Duodenal mucosa (tissue), 2 donors: ENCODE results near the gene MUSK.

Experiments
- H3K27ac ChIP-seq: one replicate; pipeline ENCODE4 v1.7.0; 2013; ENCODE audit warnings: low read depth, low read length
- H3K27me3 ChIP-seq, 2 donors: one replicate each; pipeline ENCODE4 v1.7.0; 2013; ENCODE audit warnings: low read length in 2 of 2, control low read depth in 1 of 2; ENCODE audit not compliant: insufficient read depth in 2 of 2, control insufficient read depth in 1 of 2
- H3K36me3 ChIP-seq, 2 donors: one replicate each; pipeline ENCODE4 v1.7.0; 2013; ENCODE audit warnings: low read length in 2 of 2, control low read depth in 1 of 2; ENCODE audit not compliant: insufficient read depth in 2 of 2, control insufficient read depth in 1 of 2
- H3K4me1 ChIP-seq, 2 donors: one replicate each; pipeline ENCODE4 v1.7.0; 2013; ENCODE audit warnings: low read length in 2 of 2, control low read depth in 1 of 2; ENCODE audit not compliant: insufficient read depth in 2 of 2, control insufficient read depth in 1 of 2
- H3K4me3 ChIP-seq, 2 donors: one replicate each; pipeline ENCODE4 v1.7.0; 2013; ENCODE audit warnings: low read length in 2 of 2, low read depth in 1 of 2
- H3K9ac ChIP-seq, 2 donors: one replicate each; pipeline ENCODE4 v1.7.0; 2013; ENCODE audit warnings: low read length in 2 of 2, low read depth in 1 of 2
- H3K9me3 ChIP-seq, 2 donors: one replicate each; pipeline ENCODE4 v1.7.0; 2013; ENCODE audit warnings: low read length in 2 of 2, control low read depth in 1 of 2; ENCODE audit not compliant: control insufficient read depth in 1 of 2

The MUSK gene

DNA sequence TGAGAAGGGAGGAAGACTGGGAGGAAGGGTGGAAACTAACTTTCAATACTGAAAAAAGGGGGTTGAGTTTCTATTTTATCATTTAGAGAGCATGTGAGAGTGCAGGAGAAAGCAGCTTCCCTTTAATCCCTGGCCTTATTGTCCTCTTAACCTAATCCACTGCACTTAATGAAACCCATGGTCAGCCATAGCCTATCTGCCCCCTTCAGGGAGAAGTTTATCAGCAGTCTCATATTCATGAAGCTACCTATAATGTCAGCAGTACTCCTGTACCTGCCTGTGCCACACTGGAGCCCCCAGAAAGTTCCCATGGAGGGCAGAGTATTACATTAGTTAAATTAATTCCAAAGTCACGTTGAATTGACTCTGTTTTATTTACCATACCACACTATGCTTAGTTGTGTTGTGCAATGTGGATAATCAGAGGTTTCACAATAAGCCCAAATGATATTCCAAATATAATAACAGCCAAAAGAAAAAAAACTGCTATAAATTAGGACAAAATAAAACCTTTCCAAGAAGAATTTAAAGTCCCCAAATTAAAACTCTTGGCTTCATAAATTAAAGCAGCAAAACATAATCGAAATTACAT, 62.9 kb downstream of the MUSK start:
- no peak overlapping the region for H3K9ac ChIP-seq
- no peak overlapping the region for H3K27ac ChIP-seq
- H3K36me3 ChIP-seq, result no peaks in the 10 kb centered on the region
- no peak overlapping the region for H3K4me3 ChIP-seq
- H3K27me3 ChIP-seq, result no peaks in the 10 kb centered on the region
- H3K4me1 ChIP-seq, result no peaks in the 10 kb centered on the region
- no peaks in the 10 kb centered on the region for H3K9me3 ChIP-seq

DNA sequence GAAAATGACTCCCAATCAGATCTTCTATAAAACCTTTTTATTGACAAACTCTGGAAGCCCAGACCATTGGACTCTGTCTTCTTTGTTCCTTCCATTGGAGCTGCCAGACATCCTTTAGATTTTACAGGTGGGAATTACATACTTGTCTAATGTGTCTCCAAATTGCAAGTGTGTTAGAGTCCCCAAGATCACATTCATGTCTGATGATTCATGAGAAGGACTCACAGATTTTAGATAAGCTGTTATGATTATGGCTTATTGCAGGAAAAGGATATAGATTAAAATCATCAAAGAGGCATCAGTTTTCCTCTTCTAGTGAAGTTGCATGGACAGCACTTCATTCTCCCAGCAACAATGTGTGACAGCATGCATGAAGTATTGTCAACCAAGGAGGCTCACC, 70.4 kb downstream of the MUSK start:
- H3K9ac ChIP-seq, result no peak overlapping the region
- H3K9me3 ChIP-seq, result no peaks in the 10 kb centered on the region
- H3K36me3 ChIP-seq, result no peaks in the 10 kb centered on the region
- H3K27me3 ChIP-seq, result no peaks in the 10 kb centered on the region
- no peak overlapping the region for H3K4me3 ChIP-seq
- H3K27ac ChIP-seq, result no peak overlapping the region
- H3K4me1 ChIP-seq, result peaks cover 0 to 4% of the 10 kb centered on the region in 2 donors

DNA sequence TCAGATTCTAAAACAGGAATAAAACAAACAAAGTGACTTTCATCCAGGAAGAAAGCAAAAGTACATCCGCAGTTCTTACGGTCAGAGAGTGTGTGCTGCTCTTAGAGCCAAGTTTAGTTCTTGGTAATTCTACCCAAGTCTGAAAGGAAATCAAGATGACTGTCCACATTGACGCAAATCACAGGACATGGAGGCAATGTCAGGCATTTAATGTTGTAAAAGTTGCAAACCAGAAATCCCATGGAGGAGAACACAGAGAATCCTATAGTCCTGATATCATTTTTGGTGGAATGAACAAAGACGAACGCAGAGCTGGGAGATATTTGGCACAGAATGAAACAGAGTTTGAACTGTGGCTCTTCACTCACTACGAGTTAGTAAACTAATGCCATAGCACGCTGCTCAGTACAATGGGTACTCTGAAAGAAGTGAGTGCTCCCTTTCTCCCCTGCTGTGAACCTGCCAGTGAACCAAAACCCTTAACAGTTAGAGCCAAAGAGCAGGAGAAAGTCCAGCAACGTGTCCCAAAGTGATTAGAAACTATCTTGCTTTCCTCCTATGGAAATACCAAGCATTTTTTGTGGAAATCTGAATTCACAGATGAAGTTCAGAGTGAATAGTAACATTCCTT, 74.3 kb downstream of the MUSK start:
- no peak overlapping the region for H3K9ac ChIP-seq
- H3K36me3 ChIP-seq, result no peaks in the 10 kb centered on the region
- no peak overlapping the region for H3K4me3 ChIP-seq
- H3K4me1 ChIP-seq, result peaks cover 0 to 12% of the 10 kb centered on the region in 2 donors
- H3K27me3 ChIP-seq, result no peaks in the 10 kb centered on the region
- no peak overlapping the region for H3K27ac ChIP-seq
- H3K9me3 ChIP-seq, result no peaks in the 10 kb centered on the region

DNA sequence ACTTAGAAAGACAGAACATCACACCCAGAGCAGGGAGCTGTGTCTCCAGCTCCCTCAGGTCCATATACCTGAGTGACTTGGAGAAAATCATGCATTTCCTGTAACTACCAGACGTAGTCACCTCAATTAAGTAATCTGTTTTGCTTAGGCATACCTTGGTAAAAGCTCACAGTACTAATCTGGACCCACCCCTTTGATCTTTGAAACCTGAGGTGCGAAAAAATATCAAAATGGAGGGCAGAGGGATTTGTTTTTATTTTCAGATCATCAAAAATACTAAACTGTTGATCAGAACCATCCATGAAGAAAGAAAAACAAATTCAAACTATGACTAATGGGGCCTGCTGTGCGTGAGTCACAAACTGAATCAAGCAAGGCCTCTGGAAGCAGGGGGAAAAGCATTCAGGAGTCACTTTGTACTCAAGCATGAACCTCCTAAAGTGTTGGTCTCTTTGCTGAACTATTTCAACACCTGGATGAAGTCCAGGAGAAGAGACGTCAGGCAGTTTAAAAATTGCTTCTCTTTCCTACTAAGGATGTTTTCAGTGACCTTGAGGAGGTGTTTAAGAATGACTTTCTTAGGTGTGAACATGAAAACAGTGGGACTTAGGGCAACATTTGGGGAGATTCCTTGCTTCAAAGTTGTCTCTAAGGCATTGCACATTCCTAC, 76.3 kb downstream of the MUSK start:
- Histone ChIP-seq H3K4me1 (peaks cover 0 to 19% of the 10 kb centered on the region in 2 donors), H3K9ac (no peak overlapping the region), H3K27ac (no peak overlapping the region), H3K36me3 (no peaks in the 10 kb centered on the region), H3K27me3 (no peaks in the 10 kb centered on the region), H3K4me3 (no peak overlapping the region), H3K9me3 (no peaks in the 10 kb centered on the region)

DNA sequence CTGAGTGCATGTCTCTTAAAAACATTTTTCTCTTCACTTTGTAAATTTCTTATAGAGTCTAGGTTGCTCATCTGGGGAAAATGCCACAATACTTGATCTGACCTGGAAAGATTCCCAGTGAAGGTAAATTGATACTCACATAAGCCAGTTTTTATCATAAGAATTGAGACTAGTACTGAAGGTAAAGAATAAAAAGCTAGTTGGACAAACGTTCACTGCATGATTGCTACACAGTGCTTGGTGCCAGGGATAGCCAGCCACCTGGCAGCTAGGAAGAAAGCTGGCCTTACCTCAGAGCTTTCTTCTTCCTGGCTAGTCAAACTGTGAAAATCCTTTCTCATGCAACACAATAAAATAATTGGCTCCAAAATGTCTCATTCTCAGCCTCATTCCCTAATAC, 77.1 kb downstream of the MUSK start:
- Histone ChIP-seq H3K36me3 (no peaks in the 10 kb centered on the region), H3K9me3 (no peaks in the 10 kb centered on the region), H3K4me1 (peaks cover 0 to 19% of the 10 kb centered on the region in 2 donors), H3K27me3 (no peaks in the 10 kb centered on the region), H3K9ac (no peak overlapping the region), H3K27ac (no peak overlapping the region), H3K4me3 (no peak overlapping the region)

DNA sequence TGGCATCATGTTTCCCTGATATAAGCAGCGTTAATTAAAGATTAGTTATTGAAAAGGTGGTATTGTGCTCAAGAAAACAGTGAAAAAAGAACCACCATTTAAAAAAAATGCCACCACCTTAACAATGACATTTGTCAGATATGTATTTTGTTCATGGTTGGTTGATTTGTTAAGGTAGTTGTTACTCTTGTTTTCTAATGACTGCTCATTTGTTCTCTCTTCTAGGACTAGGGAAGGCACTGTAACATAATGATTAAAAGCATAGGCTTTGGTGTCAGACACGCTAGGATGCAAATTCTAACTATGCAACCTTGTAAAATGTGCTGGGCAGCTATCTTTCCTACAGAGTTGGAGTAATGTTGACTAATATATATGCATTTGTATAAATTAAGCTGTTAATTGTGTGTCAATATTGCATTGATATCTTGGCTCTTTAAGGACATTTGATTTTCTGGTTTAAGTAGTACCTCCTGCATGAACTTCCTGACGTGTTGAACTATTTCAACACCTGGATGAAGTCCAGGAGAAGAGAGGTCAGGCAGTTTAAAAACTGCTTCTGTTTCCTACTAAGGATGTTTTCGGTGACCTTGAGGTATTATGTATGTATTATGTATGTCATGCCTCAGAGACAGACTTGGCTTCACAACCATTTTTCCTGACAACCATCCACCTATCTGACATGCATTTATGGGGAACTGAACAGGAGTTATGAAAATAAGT, 77.8 kb downstream of the MUSK start:
- H3K4me3 ChIP-seq, result no peak overlapping the region
- H3K27ac ChIP-seq, result no peak overlapping the region
- no peaks in the 10 kb centered on the region for H3K36me3 ChIP-seq
- H3K9me3 ChIP-seq, result no peaks in the 10 kb centered on the region
- H3K9ac ChIP-seq, result no peak overlapping the region
- H3K4me1 ChIP-seq, result peaks cover 0 to 19% of the 10 kb centered on the region in 2 donors
- no peaks in the 10 kb centered on the region for H3K27me3 ChIP-seq

DNA sequence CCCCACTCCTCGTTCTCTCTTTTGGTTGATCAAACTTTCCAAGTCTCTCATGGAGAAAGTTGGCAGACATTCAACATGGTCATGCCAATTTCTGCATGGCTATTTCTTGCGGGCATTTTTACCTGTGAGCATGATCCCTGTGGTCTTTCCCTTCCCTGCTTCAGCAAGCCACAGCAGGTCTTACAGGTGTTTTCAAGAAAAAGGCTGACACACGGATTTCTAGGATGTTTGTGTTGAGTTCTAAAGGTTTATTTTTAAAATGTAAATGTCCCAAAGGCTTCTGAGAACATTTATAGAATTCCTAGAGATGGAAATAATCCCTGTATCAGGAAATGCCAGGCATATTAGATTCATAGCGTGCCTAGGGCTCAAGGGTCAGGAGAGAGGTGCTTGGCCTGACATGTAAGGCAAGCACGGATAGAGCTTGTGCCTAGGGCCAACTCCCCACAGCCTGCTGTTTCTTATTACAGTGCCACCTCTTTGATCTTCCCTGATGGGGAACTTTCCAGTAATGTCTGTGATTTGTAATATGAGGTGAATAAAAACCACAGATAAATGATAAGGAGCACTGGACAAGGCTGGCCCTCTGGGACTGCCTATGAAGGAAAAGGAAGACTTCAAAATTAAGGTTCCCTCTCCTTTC, 79.8 kb downstream of the MUSK start:
- H3K9me3 ChIP-seq, result no peaks in the 10 kb centered on the region
- H3K36me3 ChIP-seq, result no peaks in the 10 kb centered on the region
- H3K4me3 ChIP-seq, result no peak overlapping the region
- H3K4me1 ChIP-seq, result peaks cover 0 to 15% of the 10 kb centered on the region in 2 donors
- no peak overlapping the region for H3K27ac ChIP-seq
- H3K27me3 ChIP-seq, result no peaks in the 10 kb centered on the region
- no peak overlapping the region for H3K9ac ChIP-seq

DNA sequence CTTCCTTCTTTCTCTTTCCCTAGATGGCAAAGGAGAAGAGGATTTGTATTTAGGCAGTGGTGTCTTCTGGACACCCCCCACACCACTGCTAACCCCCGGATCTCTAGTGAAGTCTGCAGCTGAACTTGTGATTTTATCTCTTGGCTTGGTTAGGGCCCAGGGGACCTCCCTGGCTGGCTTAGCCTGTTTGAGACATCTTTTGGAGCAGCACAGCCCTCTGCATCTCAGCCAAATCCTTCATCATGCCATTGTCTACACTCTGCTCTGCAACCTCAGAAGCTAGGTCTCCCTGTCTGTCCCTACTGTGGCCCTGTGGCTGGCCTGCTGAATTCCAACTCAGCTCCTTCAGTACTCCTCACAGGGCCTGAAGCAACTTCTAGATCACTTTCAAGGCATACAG, 81.7 kb downstream of the MUSK start:
- Histone ChIP-seq H3K4me3 (no peak overlapping the region), H3K27me3 (no peaks in the 10 kb centered on the region), H3K9ac (no peak overlapping the region), H3K36me3 (no peaks in the 10 kb centered on the region), H3K4me1 (peaks cover 0 to 7% of the 10 kb centered on the region in 2 donors), H3K9me3 (no peaks in the 10 kb centered on the region), H3K27ac (no peak overlapping the region)

DNA sequence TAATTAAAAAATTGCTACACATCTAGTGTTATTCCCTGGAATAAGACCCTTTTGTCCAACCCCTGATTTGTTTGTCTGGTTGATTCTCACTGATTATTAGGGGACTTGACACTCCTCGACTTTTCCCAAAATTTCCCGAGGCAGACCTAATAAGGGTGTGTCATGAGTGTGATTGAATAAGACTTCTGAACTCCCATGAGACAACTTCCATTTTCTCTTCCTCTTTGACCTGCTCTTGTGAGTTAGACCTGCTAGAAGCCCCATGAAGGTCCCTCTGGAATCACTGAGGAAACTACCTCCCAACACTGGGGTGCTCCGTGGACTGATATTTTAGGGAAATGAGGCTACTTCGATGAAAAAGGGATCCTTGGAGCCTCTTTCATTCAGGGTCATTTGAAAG, 83.4 kb downstream of the MUSK start:
- Histone ChIP-seq H3K9ac (no peak overlapping the region), H3K4me1 (peaks cover 0 to 7% of the 10 kb centered on the region in 2 donors), H3K27me3 (no peaks in the 10 kb centered on the region), H3K36me3 (no peaks in the 10 kb centered on the region), H3K4me3 (no peak overlapping the region), H3K27ac (no peak overlapping the region), H3K9me3 (no peaks in the 10 kb centered on the region)

DNA sequence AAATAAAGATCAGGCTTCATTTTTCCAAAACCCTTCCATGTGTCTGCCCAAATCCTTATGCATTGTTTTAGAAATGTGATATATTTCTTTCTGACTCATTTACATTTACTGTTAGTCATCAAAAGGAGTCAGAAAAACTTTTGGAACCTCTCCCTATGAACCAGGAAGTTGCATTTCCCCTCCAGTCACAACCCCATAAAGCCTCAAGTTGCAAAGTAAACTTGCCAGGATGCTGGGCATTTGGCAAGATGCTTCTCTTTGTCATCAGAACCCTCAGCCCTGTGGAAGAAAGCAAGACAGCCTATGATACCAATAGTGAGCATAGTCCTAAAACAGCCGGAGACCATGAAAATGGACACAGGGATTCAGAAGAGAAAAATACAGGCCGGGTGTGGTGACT, 84.2 kb downstream of the MUSK start:
- Histone ChIP-seq H3K27ac (no peak overlapping the region), H3K4me3 (no peak overlapping the region), H3K36me3 (no peaks in the 10 kb centered on the region), H3K27me3 (no peaks in the 10 kb centered on the region), H3K9ac (no peak overlapping the region), H3K4me1 (peaks cover 0 to 7% of the 10 kb centered on the region in 2 donors), H3K9me3 (no peaks in the 10 kb centered on the region)
